HG03520 (cell line): ENCODE measurements around the gene POU2F2.
A peak's percentile ranks its signal among the peaks of the same experiment; 100 is the strongest.

Experiments
- ATAC-seq: cut with Tn5 transposase; IDR thresholded peaks from one replicate; pipeline ENCODE4 v1.9.1; 2021; ENCODE audit warnings: mild to moderate bottlenecking, moderate library complexity; ENCODE audit not compliant: unreplicated experiment

Gene POU2F2

GRCh38 chr19:42155796-42156195 is 23.6 kb upstream of the POU2F2 start:
- ATAC-seq = no peak

DNA sequence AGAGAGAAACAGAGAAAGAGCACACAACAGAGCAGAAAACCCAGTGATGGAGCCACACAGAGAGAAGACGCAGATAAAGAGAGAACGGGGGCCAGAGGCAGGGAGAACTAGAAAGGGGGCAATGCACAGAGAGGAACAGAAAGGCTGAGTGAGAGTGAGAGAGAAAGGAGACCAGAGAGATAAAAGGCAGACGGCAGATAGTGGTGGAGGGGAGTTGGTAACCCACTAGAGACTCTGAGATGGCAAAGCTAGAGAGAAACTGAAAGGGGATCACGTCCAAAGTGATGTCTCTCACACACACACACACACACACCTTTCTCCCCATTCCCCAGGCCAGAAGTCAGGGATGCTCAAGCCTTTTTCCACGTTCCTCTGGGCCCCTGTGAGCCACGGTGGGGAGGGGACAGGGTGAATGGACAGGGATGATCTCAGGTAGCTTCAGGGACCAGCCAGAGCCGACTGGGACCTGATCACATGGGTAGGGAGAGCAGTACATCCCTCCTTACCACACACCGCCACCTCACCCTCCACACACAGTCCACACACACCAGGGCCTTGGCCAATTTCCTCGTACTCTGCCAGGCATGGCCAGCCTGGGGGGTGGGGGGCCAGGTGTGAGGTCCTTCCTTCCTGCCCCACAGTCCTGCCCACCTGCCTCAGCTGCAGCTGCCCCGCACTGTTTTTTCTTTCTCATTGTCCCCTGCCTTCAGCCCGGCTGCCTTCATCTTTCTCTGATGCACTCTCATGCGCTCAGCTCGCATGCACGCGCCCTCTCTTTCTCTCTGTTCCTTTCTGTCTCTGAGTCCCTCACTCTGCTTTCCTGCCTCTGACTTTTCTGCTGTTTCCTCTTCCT is 22.5 kb upstream of the POU2F2 start:
- ATAC-seq = no peak

DNA sequence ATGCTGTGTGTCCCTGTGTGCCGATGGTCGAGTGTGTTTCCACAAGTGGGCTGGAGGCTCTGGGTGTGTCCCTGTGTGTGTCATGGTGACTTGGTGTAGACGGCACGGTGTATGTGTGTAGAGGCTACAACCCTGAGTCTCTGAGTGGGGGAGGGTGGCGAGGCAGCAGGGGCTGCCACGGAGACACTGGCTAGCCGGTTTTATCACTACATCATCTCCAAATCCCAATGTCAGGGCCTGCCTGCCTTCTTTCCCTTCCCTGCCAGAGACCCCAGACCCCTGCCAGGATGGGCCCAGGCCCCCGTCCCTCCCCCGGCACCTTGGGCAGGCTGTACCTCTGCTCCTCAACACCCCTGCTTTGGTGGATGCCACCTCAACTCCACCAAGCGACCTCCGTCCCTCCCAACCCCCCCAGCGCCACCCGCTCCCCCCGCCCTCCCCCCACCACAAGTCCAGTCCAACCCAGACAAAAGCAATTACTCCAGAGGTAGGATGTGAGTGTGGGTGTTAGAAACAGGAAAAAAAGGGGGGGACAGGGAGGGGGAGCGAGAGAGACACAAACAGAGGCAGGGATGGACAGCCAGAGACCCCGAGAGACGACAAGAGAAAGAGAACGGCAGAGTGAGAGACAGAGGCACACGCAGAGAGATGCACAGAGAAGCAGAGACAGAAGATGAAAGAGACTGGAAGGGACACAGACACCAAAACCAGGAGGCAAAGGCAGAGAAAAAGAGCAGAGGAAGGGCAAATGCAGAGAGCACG is 21.6 kb upstream of the POU2F2 start:
- ATAC-seq = no peak

GRCh38 chr19:42152910-42153671 is 20.8 kb upstream of the POU2F2 start:
- ATAC-seq = no peak

- ATAC-seq = no peak
Observed at GRCh38 chr19:42151782-42152684, 19.8 kb upstream of the POU2F2 start.

DNA sequence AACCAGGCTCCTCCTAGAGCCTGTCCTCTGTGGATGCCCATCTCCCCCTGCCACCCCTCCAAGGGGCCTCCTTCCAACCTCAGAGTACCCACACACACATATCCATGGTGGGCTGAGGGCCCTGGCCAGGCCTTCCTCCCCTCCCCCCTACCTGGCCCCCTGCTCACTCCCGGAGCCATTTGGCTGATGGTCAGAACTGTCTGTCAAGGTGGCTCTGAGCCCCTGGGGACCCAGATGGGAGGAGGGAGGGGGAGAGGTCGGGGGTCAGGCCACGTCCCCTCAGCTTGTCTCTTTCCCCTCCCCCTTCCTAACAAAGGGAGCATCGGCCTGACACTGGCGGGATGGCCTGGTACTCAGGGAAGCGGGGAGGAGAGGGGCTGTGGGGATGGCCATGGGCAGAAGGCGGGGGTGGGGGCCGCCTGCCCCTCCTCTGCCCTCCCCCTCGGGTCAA is 18.7 kb upstream of the POU2F2 start:
- no peak for ATAC-seq

DNA sequence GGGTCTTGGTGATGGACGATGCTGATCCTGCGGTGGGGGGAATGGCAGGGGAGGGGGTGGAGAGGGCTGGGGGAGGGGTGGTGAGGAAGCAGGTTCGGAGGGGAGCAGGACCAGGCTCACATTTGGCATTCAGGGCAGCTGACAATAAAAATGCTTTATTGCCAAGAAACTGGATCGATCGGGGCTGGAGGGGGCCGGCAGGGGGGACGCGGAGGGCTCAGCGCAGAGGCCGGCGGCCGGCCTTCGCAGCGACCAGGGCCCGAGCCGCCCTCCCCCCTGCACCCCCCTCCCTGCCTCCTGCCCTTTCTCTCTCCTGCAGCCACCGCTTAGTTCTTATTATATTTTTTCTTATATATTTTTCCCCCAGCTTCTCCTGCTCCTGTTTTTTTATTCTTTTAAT is 18.1 kb upstream of the POU2F2 start:
- no peak for ATAC-seq

- ATAC-seq = no peak
Observed at GRCh38 chr19:42149447-42150202, 17.4 kb upstream of the POU2F2 start.

GRCh38 chr19:42148266-42148665 is 16.0 kb upstream of the POU2F2 start:
- ATAC-seq = no peak

GRCh38 chr19:42143341-42144234 is 11.3 kb upstream of the POU2F2 start:
- ATAC-seq = no peak

DNA sequence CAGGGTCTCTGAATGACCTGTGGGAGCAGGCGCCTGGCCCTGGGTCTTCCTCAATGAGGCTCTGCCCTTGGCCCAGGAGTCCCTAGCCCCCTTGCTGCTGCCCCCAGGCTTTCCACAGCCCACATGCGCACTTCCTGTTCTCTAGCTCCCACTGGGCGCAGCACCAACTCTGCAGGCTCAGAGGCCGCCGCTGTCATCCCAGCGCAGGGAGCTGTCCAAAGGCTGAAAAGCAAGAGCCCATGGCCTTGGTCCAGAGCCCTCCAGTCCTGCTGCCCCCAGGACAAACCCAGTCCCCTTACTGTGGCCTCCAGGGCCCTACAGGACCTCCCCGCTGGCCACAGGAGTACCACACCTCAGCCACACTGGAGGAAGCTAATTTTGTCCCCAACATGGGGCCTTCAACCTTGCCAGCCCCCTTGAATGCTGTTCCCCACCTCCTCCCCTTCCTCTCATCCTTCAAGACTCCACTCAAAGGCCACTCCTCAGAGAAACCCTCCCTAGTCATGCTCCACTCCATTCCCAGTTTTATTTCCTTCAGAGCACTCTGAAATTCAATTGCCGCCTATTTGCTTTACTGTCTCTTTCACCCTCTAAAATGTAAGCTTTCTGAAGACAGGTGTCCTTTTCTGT is 8.0 kb upstream of the POU2F2 start:
- no peak for ATAC-seq

DNA sequence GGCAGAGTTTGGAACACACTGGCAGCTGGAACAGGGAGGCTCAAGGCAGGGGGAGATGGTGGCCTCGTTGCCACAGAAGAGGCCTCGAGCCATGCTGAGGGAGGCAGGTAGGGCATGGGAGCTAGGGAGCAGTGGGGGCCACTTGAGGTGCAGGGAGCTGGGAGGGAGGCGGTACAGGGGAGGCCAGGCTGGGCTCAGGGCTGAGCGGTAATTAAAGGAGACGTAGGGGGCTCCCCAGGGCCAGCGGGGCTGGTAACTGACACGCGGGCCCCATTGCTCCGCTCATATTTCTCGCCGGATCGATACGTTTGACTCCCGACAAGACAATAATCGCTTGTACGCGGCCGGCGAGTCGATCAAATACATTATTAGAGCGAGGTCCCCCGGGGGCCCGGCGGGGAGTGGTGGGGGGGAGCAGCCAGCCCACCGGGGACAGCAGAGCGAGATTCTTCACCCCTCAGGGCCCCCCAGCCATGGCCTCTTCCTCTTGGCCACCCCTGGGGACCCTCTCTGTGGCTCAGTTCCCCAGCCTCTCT is 2.4 kb upstream of the POU2F2 start:
- ATAC-seq = no peak

- no peak for ATAC-seq
Observed at GRCh38 chr19:42132851-42133528, 744 bp upstream of the POU2F2 start.

GRCh38 chr19:42131149-42132029 is 857 bp downstream of the POU2F2 start:
- no peak for ATAC-seq

DNA sequence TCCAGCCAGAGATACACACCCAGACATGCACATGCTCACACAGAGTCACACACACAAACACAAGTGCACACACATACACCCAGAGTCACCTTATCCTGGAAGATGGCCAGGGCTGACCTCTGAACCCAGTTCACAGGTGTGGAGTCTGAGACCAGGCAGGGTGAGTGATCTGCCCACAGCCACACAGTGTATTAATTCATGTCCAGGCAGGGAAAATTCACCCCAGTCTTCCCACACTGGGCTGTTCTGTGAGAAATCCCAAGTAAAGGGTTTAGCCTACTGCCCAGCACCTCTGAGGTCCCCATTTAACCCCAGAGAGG is 2.0 kb downstream of the POU2F2 start:
- no peak for ATAC-seq

DNA sequence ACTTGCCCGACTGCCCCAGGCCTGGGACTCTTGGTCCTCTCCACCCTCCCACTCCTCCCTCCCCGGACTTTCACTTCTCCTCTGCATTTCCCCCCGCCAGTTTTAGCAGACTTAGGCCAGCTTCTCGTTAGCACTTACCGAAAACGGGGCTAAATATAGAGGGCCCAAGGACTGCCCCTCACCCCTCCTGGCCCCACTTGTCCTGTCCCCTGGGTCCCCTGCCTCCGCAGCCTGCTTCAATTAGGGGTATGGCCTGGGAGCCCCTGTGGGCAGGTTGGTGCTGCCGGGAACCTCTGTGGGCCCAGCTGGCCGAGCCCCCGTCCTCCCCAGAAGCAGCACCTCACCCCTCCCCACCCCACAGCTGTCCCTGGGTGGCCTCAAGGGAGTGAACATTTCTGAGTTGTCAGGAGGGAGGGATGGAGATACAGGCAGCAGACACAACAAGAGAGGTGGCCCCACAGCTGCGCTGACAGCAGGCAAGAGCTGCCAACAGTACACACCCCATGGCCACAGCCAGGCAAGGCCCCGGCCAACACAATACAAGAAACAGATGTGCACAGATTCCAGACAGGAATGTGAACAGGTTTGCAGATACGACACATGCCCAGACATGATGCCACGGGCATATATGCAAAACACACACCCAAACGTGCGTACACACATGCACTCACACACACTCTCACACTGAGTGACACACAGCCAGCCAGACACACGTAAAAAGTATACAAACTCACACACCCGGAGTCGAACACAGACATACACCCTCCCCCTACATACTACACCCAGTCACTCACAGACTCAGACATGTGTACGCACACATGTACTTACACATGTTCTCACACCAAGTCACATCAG is 2.6 kb downstream of the POU2F2 start:
- ATAC-seq = peak; percentile 38
